ENCODE measurements around the gene LDLRAD4.

Gene LDLRAD4

GRCh38 chr18:13232086-13232917, 13.7 kb downstream of the LDLRAD4 start:
- peak; percentile 32 to 34 for DNase-seq

GRCh38 chr18:13232971-13233786, 14.6 kb downstream of the LDLRAD4 start:
- no peak for DNase-seq

GRCh38 chr18:13233787-13234783, 15.5 kb downstream of the LDLRAD4 start:
- no peak for DNase-seq

DNA sequence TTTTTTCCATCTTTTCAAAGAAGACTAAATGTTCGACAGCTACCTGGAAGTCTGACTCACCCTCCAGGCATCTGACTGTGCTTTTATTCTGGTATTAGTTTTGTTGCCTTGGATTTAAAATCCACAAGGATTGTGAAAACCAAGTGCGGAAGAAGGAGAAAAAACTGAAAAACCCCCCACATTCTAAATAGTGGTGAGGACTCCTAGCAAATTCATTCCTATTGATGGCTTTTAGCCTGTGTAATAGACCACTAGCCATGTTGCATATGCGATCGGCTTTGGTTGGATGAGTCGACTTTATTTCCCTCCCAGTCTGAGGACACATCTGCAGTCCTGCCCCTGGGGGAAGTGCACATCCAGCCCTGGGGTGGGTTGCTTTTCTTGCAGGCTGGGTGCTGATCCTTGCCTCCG, 16.9 kb downstream of the LDLRAD4 start:
- no peak for DNase-seq

- DNase-seq, result no peak
Observed at GRCh38 chr18:13235981-13236380, 17.4 kb downstream of the LDLRAD4 start.

- DNase-seq, result no peak
Observed at GRCh38 chr18:13236411-13236810, 17.9 kb downstream of the LDLRAD4 start.

DNA sequence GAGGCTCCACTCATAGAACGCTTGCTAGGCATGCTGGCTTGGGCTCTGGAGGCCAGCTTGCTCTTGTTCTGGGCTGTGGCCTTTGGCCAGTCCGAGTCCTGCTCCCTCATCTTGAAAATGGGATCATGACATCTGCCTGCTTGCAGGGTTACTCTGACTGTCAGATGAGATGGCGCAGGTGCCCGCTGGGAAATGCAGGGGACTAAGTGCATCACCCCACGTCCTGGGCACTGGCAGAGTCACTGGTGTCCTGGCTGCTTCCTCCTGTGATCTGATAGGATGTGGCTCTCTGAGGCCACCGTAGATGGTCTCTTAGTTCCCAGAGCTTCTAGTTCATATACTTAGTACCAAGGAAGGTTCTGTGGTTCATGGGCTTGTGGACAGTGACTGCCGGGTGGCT, 18.5 kb downstream of the LDLRAD4 start:
- DNase-seq, result no peak

- DNase-seq, result no peak
Observed at GRCh38 chr18:13237641-13238040, 19.1 kb downstream of the LDLRAD4 start.

DNA sequence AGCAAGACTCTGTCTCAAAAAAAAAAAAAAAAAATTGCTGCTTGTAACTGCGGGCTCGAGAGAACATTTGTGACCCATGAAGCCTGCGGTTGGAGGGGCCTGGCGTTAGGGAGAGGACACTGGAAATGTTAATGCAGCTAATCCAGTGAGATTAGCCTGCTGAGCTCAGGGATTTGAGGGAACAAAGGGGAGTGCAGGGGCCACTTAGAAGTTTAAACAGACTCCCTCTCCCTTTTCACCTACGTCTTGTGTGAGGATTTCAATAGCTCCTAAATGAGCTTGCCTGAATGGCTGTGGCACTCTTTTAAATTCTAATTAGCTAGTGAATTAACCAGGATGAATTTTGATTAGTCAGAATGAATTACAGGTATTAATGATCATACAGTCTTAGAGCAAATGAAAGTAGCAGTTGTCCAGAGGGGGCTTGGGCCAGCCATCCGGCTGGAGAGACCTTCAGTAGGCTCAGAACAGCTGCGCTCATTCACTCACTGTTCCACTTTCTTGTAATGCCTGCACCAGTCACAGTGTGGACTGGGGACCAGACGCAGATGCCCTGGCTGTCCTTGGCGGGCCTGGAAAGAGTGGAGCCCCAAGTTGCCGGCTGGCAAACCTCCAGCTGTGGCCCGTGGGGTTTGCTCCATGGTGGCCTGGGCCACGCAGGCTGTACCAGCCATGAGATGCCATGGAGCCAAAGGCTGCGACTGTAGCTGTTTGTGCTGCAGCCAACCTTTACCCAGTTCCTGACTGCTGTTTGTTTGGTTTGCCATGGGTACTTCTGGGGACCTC, 20.8 kb downstream of the LDLRAD4 start:
- DNase-seq, result no peak

GRCh38 chr18:13240060-13240725, 21.6 kb downstream of the LDLRAD4 start:
- no peak for DNase-seq

GRCh38 chr18:13241083-13241892, 22.7 kb downstream of the LDLRAD4 start:
- no peak for DNase-seq

DNA sequence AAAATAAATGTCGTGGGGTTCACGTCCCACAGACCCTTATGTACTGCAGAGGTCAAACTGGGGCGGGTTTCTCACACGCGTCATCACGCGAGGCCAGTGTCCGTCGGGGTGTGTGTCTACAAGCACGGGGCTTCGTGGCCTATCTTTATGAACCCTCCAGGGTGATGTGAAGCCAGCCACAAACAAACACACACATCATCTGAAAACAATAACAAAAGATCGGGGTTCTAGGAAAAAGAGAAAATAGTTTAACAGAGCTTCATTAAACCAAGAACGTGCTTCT, 23.3 kb downstream of the LDLRAD4 start:
- DNase-seq, result no peak

DNA sequence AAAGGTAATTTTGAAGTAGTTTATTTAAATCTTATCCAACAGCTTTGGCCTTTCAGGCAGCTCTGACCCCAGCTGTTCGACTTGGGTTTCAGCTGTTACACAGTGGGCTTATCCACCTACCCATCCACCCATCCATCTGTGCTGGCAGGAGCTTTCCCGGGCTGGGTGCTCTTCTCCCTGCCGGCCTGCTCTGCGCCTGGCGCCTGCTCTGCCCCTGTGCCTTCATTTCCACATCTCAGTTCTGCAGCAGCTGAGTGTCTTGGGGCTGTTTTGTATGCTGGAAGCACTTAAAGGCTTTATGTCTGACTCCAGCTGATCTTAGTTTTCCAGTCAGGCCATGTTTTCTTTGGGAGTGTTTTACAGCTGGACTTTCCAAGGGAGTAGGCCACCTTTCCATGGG, 24.2 kb downstream of the LDLRAD4 start:
- DNase-seq, result no peak

GRCh38 chr18:13243363-13243762, 24.8 kb downstream of the LDLRAD4 start:
- DNase-seq, result no peak

GRCh38 chr18:13244135-13244534, 25.6 kb downstream of the LDLRAD4 start:
- no peak for DNase-seq

DNA sequence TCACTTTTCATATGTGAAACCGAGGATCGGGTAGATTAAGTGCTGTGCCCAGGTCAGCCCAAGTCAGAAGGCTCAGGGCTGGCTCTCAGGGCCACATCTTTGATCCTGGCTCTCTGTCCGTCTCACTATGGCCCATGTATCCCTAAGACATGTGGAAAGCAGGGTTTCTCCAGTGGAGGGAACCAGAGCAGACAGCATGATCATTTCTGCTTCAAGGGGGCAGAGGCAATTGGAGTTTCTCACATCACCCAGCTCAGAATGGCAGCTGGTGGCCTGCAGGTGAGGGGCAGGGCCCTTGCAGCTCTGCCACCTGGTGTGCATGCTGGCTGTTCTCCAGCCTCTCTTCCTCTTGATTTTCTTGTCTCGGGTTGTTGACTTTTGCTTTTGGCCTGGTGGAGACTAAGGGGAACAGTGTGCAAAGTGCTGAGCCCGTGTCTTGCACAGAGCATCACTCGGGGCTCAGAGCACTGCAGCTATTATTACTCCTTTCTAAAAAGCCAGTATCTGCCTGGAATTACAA, 27.0 kb downstream of the LDLRAD4 start:
- no peak for DNase-seq

- DNase-seq, result no peak
Observed at GRCh38 chr18:13246121-13246520, 27.6 kb downstream of the LDLRAD4 start.

GRCh38 chr18:13246591-13246990, 28.0 kb downstream of the LDLRAD4 start:
- DNase-seq, result no peak

- no peak for DNase-seq
Observed at GRCh38 chr18:13247506-13247905, 28.9 kb downstream of the LDLRAD4 start.

GRCh38 chr18:13252686-13253410, 34.3 kb downstream of the LDLRAD4 start:
- no peak for DNase-seq

Data from hippocampal formation (tissue), 2 donors.